Smooth muscle cell (in vitro differentiated cells): ENCODE data around the gene CTTNBP2NL. TPM values are rescaled to one million over a fixed set of nuclear protein-coding genes. Genes with fewer than 3 reads are reported as not detected.

Experiments used
- DNase-seq: peaks from one replicate; lab custom pipeline; 2025; ENCODE audit not compliant: unreplicated experiment; lab: John Stamatoyannopoulos, UW
- H2AFZ ChIP-seq: fragments of 200-600 bp; sonication (generic); 2 replicates; pipeline ENCODE4 v1.6.0; 2016; ENCODE audit warnings: antibody characterized with exemption, low read depth, mild to moderate bottlenecking
- H3F3A ChIP-seq: fragments of 200-600 bp; sonication (generic); 2 replicates; pipeline ENCODE4 v1.6.0; 2017; ENCODE audit warnings: antibody characterized with exemption, low read depth
- H3K27ac ChIP-seq: fragments of 200-600 bp; sonication (generic); 2 replicates; pipeline ENCODE4 v1.5.1; 2016; ENCODE audit warnings: low read depth, mild to moderate bottlenecking
- H3K27me3 ChIP-seq: fragments of 200-600 bp; sonication (generic); 2 replicates; pipeline ENCODE4 v1.6.1; 2016; ENCODE audit warnings: low read depth, mild to moderate bottlenecking
- H3K36me3 ChIP-seq: fragments of 200-600 bp; sonication (generic); 2 replicates; pipeline ENCODE4 v1.5.1; 2016; ENCODE audit warnings: low read depth
- H3K4me1 ChIP-seq: fragments of 200-600 bp; sonication (generic); 2 replicates; pipeline ENCODE4 v1.5.1; 2016; ENCODE audit warnings: low read depth
- H3K4me2 ChIP-seq: fragments of 200-600 bp; sonication (generic); 2 replicates; pipeline ENCODE4 v1.6.0; 2016; ENCODE audit warnings: mild to moderate bottlenecking
- H3K4me3 ChIP-seq: fragments of 200-600 bp; sonication (generic); 2 replicates; pipeline ENCODE4 v1.5.1; 2016; ENCODE audit warnings: mild to moderate bottlenecking
- H3K79me2 ChIP-seq: fragments of 200-600 bp; sonication (generic); 2 replicates; pipeline ENCODE4 v1.6.0; 2016; ENCODE audit warnings: low read depth, mild to moderate bottlenecking
- H3K9ac ChIP-seq: fragments of 200-600 bp; sonication (generic); 2 replicates; pipeline ENCODE4 v1.6.0; 2016; ENCODE audit warnings: low read depth
- H3K9me3 ChIP-seq: fragments of 200-600 bp; sonication (generic); replicated peaks from 2 replicates; pipeline ENCODE4 v1.5.1; 2016; ENCODE audit warnings: low read depth
- H4K20me1 ChIP-seq: fragments of 200-600 bp; sonication (generic); 2 replicates; pipeline ENCODE4 v1.6.0; 2016; ENCODE audit warnings: low read depth
- WGBS: methylation state at CpG from one replicate; pipeline ENCODE4 v1.1.7; 2016; ENCODE audit warnings: low lambda C conversion rate; 5-methylcytosine and 5-hydroxymethylcytosine counted together
- polyA plus RNA-seq: library from polyadenylated mRNA; unstranded; fragments of >200 nt; fragmentation: Nextera tagmentation; extraction: Ambion mirVana; gene quantifications from 2 replicates; pipeline ENCODE4 v1.2.1, GENCODE V29; 2016
- total RNA-seq: library from RNA; depleted of rRNA; stranded (reverse); fragments of >200 nt; gene quantifications from 2 replicates; pipeline ENCODE4 v1.2.3, GENCODE V29; 2014
- TF ChIP-seq, protein P1 (sequence below): fragments of 200-600 bp; sonication (generic); IDR thresholded peaks from 2 replicates; pipeline ENCODE4 v1.5.1; 2017; ENCODE audit warnings: borderline replicate concordance, mild to moderate bottlenecking, antibody characterized with exemption; ENCODE audit not compliant: insufficient read depth, poor library complexity, severe bottlenecking

Gene CTTNBP2NL
- total and polyA plus RNA-seq, 2 experiments from 2014 or later, result 10.4 to 19.7 TPM

DNA sequence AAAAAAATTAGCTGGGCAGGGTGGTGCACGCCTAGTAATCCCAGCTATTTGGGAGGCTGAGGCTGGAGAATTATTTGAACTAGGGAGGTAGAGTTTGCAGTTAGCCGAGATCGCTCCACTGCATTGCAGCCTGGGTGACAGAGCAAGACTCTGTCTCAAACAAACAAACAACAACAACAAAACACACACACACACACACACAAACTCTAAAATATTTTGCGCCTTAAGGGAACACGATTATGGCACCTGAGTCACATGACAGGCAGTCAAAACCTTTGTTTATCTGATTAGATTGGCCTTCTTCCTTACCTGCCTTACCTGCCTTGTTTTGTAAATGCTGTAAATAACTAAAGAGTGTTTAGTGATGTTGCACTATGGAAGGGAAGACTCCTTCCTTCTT is 92.1 kb downstream of the CTTNBP2NL start:
- Histone ChIP-seq H3K27me3 (peaks cover under 1% of the 10 kb centered on the region), H3K79me2 (no peaks in the 10 kb centered on the region), H3K36me3 (no peaks in the 10 kb centered on the region), H3K4me2 (no peak overlapping the region), H4K20me1 (no peaks in the 10 kb centered on the region), H3K27ac (no peak overlapping the region), H3K4me3 (no peak overlapping the region), H3F3A (no peaks in the 10 kb centered on the region), H3K9me3 (no peaks in the 10 kb centered on the region), H3K4me1 (no peaks in the 10 kb centered on the region), H3K9ac (no peak overlapping the region), H2AFZ (no peak overlapping the region)
- 93% methylated on average over 5 of the region's 5 CpGs for WGBS
- TF ChIP-seq, protein P1, sequence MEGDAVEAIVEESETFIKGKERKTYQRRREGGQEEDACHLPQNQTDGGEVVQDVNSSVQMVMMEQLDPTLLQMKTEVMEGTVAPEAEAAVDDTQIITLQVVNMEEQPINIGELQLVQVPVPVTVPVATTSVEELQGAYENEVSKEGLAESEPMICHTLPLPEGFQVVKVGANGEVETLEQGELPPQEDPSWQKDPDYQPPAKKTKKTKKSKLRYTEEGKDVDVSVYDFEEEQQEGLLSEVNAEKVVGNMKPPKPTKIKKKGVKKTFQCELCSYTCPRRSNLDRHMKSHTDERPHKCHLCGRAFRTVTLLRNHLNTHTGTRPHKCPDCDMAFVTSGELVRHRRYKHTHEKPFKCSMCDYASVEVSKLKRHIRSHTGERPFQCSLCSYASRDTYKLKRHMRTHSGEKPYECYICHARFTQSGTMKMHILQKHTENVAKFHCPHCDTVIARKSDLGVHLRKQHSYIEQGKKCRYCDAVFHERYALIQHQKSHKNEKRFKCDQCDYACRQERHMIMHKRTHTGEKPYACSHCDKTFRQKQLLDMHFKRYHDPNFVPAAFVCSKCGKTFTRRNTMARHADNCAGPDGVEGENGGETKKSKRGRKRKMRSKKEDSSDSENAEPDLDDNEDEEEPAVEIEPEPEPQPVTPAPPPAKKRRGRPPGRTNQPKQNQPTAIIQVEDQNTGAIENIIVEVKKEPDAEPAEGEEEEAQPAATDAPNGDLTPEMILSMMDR, result no peak
- no peak for DNase-seq

GRCh38 chr1:112492076-112492475 is 96.1 kb downstream of the CTTNBP2NL start:
- Histone ChIP-seq H3K9ac (no peak overlapping the region), H3K4me3 (no peak overlapping the region), H3K9me3 (no peaks in the 10 kb centered on the region), H2AFZ (no peak overlapping the region), H3K4me1 (no peaks in the 10 kb centered on the region), H3K27me3 (peaks cover 9% of the 10 kb centered on the region), H3K36me3 (no peaks in the 10 kb centered on the region), H4K20me1 (no peaks in the 10 kb centered on the region), H3K4me2 (no peak overlapping the region), H3K27ac (no peak overlapping the region), H3K79me2 (no peaks in the 10 kb centered on the region), H3F3A (no peaks in the 10 kb centered on the region)
- DNase-seq, result no peak
- TF ChIP-seq, protein P1, result no peak
- 93% methylated on average over 1 of the region's 1 CpG for WGBS

DNA sequence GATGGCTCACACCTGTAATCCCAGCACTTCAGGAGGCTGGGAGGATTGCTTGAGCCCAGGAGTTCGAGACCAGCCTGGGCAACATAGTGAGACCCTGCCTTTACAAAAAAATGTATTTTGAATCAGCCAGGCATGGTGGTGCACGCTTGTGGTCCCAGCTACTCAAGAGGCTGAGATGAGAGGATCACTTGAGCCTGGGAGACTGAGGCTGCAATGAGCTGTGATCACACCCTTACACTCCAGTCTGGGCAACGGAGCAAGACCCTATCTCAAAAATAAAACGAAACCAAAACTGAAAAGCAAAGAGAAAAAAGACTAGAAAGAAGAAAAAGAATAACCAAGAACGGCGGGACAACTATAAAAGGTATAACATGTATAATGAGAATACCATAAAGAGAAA is 97.3 kb downstream of the CTTNBP2NL start:
- H3K27ac ChIP-seq, result no peak overlapping the region
- no peaks in the 10 kb centered on the region for H3K79me2 ChIP-seq
- no peaks in the 10 kb centered on the region for H3F3A ChIP-seq
- H3K9me3 ChIP-seq, result no peaks in the 10 kb centered on the region
- no peaks in the 10 kb centered on the region for H3K36me3 ChIP-seq
- no peaks in the 10 kb centered on the region for H3K4me1 ChIP-seq
- TF ChIP-seq, protein P1, result no peak
- WGBS, result 93% methylated on average over 6 of the region's 6 CpGs
- DNase-seq, result no peak
- H3K4me2 ChIP-seq, result no peak overlapping the region
- H3K9ac ChIP-seq, result no peak overlapping the region
- H4K20me1 ChIP-seq, result no peaks in the 10 kb centered on the region
- H2AFZ ChIP-seq, result no peak overlapping the region
- no peak overlapping the region for H3K4me3 ChIP-seq
- H3K27me3 ChIP-seq, result peaks cover 9% of the 10 kb centered on the region

GRCh38 chr1:112496290-112496689 is 100.3 kb downstream of the CTTNBP2NL start:
- no peaks in the 10 kb centered on the region for H3K4me1 ChIP-seq
- no peak overlapping the region for H3K9ac ChIP-seq
- H3F3A ChIP-seq, result no peaks in the 10 kb centered on the region
- peaks cover 23% of the 10 kb centered on the region for H3K27me3 ChIP-seq
- H2AFZ ChIP-seq, result no peak overlapping the region
- H3K79me2 ChIP-seq, result no peaks in the 10 kb centered on the region
- no peak for DNase-seq
- H3K4me3 ChIP-seq, result no peak overlapping the region
- no peak overlapping the region for H3K4me2 ChIP-seq
- no peaks in the 10 kb centered on the region for H3K36me3 ChIP-seq
- H3K27ac ChIP-seq, result no peak overlapping the region
- 81% methylated on average over 5 of the region's 5 CpGs for WGBS
- TF ChIP-seq, protein P1, result no peak
- H4K20me1 ChIP-seq, result no peaks in the 10 kb centered on the region
- no peaks in the 10 kb centered on the region for H3K9me3 ChIP-seq
